ENCODE measurements around the gene BLVRB. TPM values are rescaled to one million over a fixed set of nuclear protein-coding genes. Genes with fewer than 3 reads are reported as not detected.
"Not testable (repeated sequence)": the region's sequence is repeated elsewhere in the genome, so short reads cannot be mapped to it uniquely, and the experiment has no call there.

The BLVRB gene
- total RNA-seq, 1 donor from 2014 or later, result 86.1 TPM

GRCh38 chr19:40458597-40458974 is 7.0 kb downstream of the BLVRB start:
- no peak for DNase-seq (ENCODE audit: low read depth)
- no peak overlapping the region for H3K4me3 ChIP-seq (ENCODE audit: low read depth, low read length)

GRCh38 chr19:40457953-40458596 is 7.5 kb downstream of the BLVRB start:
- Histone ChIP-seq H3K27me3 (ENCODE audit: control insufficient read depth, insufficient read depth, low read length) (no peaks in the 10 kb centered on the region), H3K4me3 (ENCODE audit: low read depth, low read length) (no peak overlapping the region), H3K36me3 (ENCODE audit: control insufficient read depth, insufficient read depth, low read length) (no peaks in the 10 kb centered on the region)
- TF ChIP-seq CTCF (IDR thresholded peaks at IDR 0.05; ENCODE audit: insufficient read depth, low read length, poor library complexity, severe bottlenecking), result no peak
- DNase-seq (ENCODE audit: low read depth), result no peak

More at GRCh38 chr19:40458597-40458974, 7.0 kb downstream of the BLVRB start:
- H3K36me3 ChIP-seq (ENCODE audit: control insufficient read depth, insufficient read depth, low read length), result no peaks in the 10 kb centered on the region
- no peaks in the 10 kb centered on the region for H3K27me3 ChIP-seq (ENCODE audit: control insufficient read depth, insufficient read depth, low read length)
- TF ChIP-seq CTCF (IDR thresholded peaks at IDR 0.05; ENCODE audit: insufficient read depth, low read length, poor library complexity, severe bottlenecking), result no peak

DNA sequence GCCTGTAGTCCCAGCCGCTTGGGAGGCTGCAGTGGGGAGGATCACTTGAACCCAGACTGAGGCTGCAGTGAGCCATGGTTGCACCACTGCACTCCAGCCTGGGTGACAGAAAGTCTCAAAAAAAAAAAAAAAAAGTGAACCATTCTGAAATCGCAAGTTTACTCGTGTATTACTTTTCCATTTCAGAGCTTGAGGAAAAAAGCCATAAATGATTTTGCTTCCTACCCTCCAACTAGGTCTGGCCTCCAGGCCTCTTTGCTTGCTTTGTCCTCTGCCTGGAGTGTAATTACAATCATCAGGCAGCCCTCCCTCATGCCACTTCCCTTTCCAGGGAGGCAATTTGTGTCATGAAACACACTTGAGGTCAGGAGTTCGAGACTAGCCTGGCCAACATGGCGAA is 8.5 kb downstream of the BLVRB start:
- H3K36me3 ChIP-seq (ENCODE audit: control insufficient read depth, insufficient read depth, low read length), result no peaks in the 10 kb centered on the region
- H3K27me3 ChIP-seq (ENCODE audit: control insufficient read depth, insufficient read depth, low read length), result no peaks in the 10 kb centered on the region
- no peak for DNase-seq (ENCODE audit: low read depth)
- no peak for TF ChIP-seq CTCF (IDR thresholded peaks at IDR 0.05; ENCODE audit: insufficient read depth, low read length, poor library complexity, severe bottlenecking)
- no peak overlapping the region for H3K4me3 ChIP-seq (ENCODE audit: low read depth, low read length)

DNA sequence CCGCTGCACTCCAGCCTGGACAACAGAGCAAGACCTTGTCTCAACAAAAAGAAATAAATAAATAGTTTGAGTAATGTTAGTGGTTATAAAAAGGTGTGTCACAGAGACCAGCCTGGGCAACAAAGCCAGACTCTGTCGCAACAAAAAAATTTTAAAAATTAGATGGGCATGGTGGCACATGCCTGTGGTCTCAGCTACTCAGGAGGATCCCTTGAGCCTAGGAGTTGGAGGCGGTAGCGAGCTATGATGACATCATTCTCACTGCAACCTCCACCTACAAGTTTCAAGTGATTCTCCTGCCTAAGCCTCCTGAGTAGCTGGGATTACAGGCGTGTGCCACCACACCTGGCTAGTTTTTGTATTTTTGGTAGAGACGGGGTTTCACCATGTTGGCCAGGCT is 11.6 kb downstream of the BLVRB start:
- H3K27me3 ChIP-seq (ENCODE audit: control insufficient read depth, insufficient read depth, low read length); H3K4me3 ChIP-seq (ENCODE audit: low read depth, low read length); DNase-seq (ENCODE audit: low read depth); H3K36me3 ChIP-seq (ENCODE audit: control insufficient read depth, insufficient read depth, low read length): not testable (repeated sequence)

DNA sequence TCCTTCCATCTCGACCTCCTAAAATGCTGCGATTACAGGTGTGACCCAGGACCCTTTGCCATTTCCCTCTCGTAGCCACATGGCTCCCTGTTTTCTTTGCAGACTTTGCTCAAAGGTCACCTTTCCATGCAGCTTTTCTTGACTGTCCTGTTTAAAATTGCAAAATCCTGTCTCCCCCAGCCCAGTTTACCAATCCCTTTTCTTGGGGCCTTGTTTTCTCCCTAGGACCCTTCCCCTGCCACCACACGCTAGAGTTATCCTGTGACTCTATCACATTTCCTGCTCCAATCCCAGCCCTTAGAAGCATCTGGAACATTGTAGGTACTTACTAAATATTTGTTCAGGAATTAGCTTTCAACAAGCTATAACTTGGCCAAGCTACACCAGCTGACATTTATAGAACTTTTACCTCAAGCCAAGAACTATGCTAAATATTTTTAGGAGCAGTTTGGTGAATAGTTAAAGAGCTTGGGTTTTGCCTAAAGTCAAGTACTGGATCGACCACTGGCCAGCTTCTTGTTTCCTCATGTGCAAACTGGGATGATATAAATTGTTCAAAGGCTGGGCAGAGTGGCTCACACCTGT is 12.3 kb downstream of the BLVRB start:
- DNase-seq (ENCODE audit: low read depth), result no peak
- Histone ChIP-seq H3K4me3 (ENCODE audit: low read depth, low read length) (no peak overlapping the region), H3K36me3 (ENCODE audit: control insufficient read depth, insufficient read depth, low read length) (no peaks in the 10 kb centered on the region), H3K27me3 (ENCODE audit: control insufficient read depth, insufficient read depth, low read length) (no peaks in the 10 kb centered on the region)
- no peak for TF ChIP-seq CTCF (IDR thresholded peaks at IDR 0.05; ENCODE audit: insufficient read depth, low read length, poor library complexity, severe bottlenecking)

DNA sequence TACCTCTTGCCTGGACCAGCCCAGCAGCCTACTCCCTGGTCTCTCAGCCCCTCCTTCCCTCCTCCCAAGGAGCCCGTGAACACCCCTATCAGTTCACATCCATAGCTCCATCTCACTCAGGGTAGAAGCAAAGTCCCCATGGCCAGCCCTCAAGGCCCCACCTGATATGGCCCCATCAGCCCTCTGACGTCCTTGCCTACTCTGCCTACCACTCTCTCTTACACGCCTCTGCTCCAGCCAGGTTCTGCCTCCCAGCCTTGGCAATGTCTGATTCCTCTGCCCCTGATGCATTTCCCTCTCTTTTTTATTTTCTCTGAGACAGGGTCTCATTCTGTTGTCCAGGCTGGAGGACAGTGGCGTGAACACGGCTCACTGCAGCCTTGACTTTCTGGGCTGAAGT is 13.5 kb downstream of the BLVRB start:
- no peaks in the 10 kb centered on the region for H3K36me3 ChIP-seq (ENCODE audit: control insufficient read depth, insufficient read depth, low read length)
- no peak for DNase-seq (ENCODE audit: low read depth)
- no peak overlapping the region for H3K4me3 ChIP-seq (ENCODE audit: low read depth, low read length)
- TF ChIP-seq CTCF (IDR thresholded peaks at IDR 0.05; ENCODE audit: insufficient read depth, low read length, poor library complexity, severe bottlenecking), result no peak
- H3K27me3 ChIP-seq (ENCODE audit: control insufficient read depth, insufficient read depth, low read length), result no peaks in the 10 kb centered on the region

All from kidney epithelial cell (primary cell).